OCI-LY7 (cell line): ENCODE measurements around the gene C1orf141.

Source experiments
- EZH2phosphoT487 ChIP-seq: fragments of 200-600 bp; sonication (generic); IDR thresholded peaks from 2 replicates; pipeline ENCODE4 v1.6.1; 2018; ENCODE audit warnings: low read depth, borderline replicate concordance, mild to moderate bottlenecking, mixed run types, antibody characterized with exemption, low read length, moderate library complexity, mixed read lengths
- TF ChIP-seq, protein P1 (sequence below): fragments of 200-600 bp; sonication (generic); conservative IDR thresholded peaks from 2 replicates; pipeline ENCODE4 v1.5.1; 2014; ENCODE audit warnings: mild to moderate bottlenecking, antibody characterized with exemption, low read length, moderate library complexity, mixed read lengths

DNA sequence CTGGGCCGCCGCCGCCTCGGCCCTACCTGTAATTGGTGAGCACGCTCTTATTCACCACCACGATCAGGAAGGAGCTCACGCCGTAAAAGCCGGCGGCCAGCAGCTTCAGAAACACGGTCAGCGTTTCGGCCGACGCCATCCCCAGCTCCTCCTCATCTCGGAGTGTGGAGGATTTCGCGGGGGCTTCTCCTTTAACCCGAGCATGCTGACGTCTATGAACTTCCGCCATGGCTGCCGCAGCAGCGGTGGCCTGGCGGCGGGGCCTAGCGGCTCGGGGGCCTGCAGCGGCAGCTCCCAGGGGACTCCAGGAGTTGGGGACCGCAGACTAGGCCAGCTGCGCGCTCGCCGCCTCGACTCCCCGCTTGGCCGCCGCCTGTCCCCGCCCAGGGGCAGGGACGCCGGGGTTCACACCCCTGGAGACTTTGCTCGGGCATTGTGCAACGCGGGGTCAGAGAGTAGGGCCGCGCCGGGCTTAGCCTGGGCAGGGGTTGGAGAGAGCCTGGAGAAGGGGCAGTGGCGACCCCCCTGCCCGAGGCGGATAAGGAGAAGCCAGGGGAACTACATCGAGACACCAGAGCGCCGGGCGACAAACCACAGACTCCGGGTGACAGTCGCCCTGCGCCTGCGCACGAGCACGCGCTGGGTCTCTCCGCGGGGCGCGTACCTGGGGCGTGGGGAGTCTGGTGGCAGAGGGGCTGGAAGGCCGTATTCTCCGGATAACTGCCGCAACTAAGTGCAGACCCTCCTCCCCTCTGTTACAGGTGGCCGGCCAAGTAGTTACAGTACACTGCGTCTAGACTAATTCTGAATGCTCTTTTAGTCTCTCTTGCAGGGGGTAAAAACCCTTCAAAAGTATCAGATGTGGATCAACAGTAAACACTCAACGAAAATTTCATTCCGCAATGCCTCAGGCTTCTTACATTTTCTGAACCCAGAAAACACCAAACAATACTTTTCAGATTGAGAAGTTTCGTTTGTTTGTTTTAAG lies 80.7 kb downstream of the C1orf141 start, which contains the start of gene SLC35D1:
- TF ChIP-seq, protein P1, sequence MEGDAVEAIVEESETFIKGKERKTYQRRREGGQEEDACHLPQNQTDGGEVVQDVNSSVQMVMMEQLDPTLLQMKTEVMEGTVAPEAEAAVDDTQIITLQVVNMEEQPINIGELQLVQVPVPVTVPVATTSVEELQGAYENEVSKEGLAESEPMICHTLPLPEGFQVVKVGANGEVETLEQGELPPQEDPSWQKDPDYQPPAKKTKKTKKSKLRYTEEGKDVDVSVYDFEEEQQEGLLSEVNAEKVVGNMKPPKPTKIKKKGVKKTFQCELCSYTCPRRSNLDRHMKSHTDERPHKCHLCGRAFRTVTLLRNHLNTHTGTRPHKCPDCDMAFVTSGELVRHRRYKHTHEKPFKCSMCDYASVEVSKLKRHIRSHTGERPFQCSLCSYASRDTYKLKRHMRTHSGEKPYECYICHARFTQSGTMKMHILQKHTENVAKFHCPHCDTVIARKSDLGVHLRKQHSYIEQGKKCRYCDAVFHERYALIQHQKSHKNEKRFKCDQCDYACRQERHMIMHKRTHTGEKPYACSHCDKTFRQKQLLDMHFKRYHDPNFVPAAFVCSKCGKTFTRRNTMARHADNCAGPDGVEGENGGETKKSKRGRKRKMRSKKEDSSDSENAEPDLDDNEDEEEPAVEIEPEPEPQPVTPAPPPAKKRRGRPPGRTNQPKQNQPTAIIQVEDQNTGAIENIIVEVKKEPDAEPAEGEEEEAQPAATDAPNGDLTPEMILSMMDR: no peak
- no peak for TF ChIP-seq EZH2phosphoT487
